Measurements from ENCODE around the gene MARVELD3.

MARVELD3 gene

GRCh38 chr16:71648162-71648561 lies 22.2 kb downstream of the MARVELD3 start:
- TF ChIP-seq CTCF (IDR thresholded peaks at IDR 0.05; ENCODE audit: control extremely low read depth, extremely low read depth, low read depth, missing control alignments): no peak
- no peak for DNase-seq (ENCODE audit: extremely low spot score)
- CTCF ChIA-PET: interaction anchor here (1.2 kb wide), 1 partner anchor 37 kb away, joined by 3 read pairs; no protein-coding TSS in a partner anchor
- POLR2A ChIA-PET: no interaction called here

- CTCF ChIA-PET: no interaction called here
- POLR2A ChIA-PET: no interaction called here
- TF ChIP-seq CTCF (IDR thresholded peaks at IDR 0.05; ENCODE audit: control extremely low read depth, extremely low read depth, low read depth, missing control alignments): peak; percentile 33
- no peak for DNase-seq (ENCODE audit: extremely low spot score)
Measured at GRCh38 chr16:71648921-71649320, 22.9 kb downstream of the MARVELD3 start.

DNA sequence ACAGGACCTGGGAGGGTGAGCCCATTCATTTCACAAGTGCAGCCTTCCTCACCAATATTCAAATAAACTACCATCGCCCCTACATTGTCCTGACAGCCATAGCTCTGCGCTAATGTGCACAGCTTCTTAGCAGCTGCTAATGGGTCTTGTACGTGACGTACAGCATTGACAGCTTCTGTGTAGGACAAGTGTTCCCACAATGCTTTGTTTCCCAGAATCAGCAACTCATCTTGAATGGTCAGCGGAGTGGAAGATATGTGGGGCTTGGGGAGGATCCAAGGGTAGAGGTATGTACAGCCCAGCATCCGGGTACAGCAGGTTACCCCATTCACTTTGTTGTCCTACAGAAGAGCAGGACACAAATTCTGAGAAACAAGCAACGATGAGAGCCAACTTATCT lies 23.7 kb downstream of the MARVELD3 start:
- ChIA-PET POLR2A (interaction anchor here (0.5 kb wide), 1 partner anchor 384 kb away, joined by 3 read pairs; no protein-coding TSS in a partner anchor), CTCF (no interaction called here)
- no peak for DNase-seq (ENCODE audit: extremely low spot score)
- no peak for TF ChIP-seq CTCF (IDR thresholded peaks at IDR 0.05; ENCODE audit: control extremely low read depth, extremely low read depth, low read depth, missing control alignments)

DNA sequence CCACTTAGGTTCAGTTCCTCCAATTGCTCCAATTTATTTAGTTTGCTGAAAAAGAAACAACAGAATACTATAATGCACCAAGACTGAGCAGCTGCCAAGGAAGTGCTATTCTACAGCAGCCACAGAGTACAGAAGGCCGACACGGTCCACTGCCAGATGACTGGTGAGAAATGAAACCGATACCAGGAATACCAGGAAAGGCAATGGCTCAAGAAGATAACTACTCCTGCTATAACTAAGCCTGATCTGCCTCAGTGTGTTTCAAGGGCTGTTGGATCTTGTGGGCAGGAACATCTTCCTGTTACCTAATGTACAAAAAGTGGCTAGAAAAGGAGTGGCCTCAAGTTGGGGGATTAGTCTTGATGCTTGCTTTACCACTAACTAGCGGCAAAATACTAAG lies 32.8 kb downstream of the MARVELD3 start:
- ChIA-PET CTCF (interaction anchor here (1.3 kb wide), 1 partner anchor 14 kb away, joined by 3 read pairs; no protein-coding TSS in a partner anchor), POLR2A (no interaction called here)
- DNase-seq (ENCODE audit: extremely low spot score): no peak
- TF ChIP-seq CTCF (IDR thresholded peaks at IDR 0.05; ENCODE audit: control extremely low read depth, extremely low read depth, low read depth, missing control alignments): no peak

DNA sequence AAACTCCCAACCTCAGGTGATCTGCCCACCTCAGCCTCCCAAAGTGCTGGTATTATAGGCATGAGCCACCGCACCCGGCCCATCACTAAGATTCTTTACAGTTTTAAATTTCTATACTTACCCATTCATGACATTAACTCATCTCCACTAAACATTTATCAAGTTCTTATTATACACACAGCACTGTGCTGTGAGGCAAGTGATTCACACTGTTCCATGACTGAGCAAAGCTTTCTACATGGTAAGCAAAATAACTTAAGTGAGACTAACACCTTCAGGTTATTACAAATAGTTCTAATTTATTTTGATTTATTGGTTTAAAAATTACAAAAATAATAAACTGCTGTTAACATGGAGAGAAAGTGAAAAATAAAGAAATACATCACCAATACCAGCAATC lies 33.5 kb downstream of the MARVELD3 start:
- DNase-seq (ENCODE audit: extremely low spot score): no peak
- CTCF ChIA-PET: interaction anchor here (0.7 to 1.3 kb wide), 2 partner anchors 13 to 14 kb away, joined by 3 read pairs; no protein-coding TSS in a partner anchor
- POLR2A ChIA-PET: no interaction called here
- no peak for TF ChIP-seq CTCF (IDR thresholded peaks at IDR 0.05; ENCODE audit: control extremely low read depth, extremely low read depth, low read depth, missing control alignments)

- POLR2A ChIA-PET: no interaction called here
- TF ChIP-seq CTCF (IDR thresholded peaks at IDR 0.05; ENCODE audit: control extremely low read depth, extremely low read depth, low read depth, missing control alignments): no peak
- CTCF ChIA-PET: no interaction called here
- DNase-seq (ENCODE audit: extremely low spot score): no peak
Measured at GRCh38 chr16:71666264-71666663, 40.3 kb downstream of the MARVELD3 start.
